ENCODE results near the gene SEPTIN8.

SEPTIN8 gene

DNA sequence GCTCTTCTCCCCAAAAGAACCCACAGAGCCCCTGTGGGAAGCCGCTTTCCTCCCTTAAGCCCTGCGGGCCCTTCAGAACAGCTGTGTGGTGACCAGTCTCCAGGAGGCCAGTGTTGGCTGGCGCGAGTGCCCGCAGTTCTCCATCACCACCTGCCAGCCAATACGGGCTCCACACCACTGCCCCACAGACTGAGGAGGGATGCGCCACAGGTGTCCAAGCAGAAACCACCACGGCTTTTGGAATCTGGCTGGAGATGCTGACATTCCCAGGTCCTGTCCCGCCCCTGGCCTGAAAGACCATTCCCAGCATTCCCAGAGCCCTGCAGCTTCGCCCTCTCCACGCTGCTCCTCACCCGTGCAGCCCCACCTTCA, 17.0 kb downstream of the SEPTIN8 start:
- TF ChIP-seq, protein P1, sequence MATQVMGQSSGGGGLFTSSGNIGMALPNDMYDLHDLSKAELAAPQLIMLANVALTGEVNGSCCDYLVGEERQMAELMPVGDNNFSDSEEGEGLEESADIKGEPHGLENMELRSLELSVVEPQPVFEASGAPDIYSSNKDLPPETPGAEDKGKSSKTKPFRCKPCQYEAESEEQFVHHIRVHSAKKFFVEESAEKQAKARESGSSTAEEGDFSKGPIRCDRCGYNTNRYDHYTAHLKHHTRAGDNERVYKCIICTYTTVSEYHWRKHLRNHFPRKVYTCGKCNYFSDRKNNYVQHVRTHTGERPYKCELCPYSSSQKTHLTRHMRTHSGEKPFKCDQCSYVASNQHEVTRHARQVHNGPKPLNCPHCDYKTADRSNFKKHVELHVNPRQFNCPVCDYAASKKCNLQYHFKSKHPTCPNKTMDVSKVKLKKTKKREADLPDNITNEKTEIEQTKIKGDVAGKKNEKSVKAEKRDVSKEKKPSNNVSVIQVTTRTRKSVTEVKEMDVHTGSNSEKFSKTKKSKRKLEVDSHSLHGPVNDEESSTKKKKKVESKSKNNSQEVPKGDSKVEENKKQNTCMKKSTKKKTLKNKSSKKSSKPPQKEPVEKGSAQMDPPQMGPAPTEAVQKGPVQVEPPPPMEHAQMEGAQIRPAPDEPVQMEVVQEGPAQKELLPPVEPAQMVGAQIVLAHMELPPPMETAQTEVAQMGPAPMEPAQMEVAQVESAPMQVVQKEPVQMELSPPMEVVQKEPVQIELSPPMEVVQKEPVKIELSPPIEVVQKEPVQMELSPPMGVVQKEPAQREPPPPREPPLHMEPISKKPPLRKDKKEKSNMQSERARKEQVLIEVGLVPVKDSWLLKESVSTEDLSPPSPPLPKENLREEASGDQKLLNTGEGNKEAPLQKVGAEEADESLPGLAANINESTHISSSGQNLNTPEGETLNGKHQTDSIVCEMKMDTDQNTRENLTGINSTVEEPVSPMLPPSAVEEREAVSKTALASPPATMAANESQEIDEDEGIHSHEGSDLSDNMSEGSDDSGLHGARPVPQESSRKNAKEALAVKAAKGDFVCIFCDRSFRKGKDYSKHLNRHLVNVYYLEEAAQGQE (IDR thresholded peaks at IDR 0.05; ENCODE audit: insufficient read depth in 1 of 2, low read depth in 2 of 2, low read length in 2 of 2): no peak
- no peak for TF ChIP-seq SIN3A (IDR thresholded peaks at IDR 0.05; ENCODE audit: borderline replicate concordance, insufficient read depth, low read length)
- TF ChIP-seq POLR2AphosphoS5 (IDR thresholded peaks at IDR 0.05; ENCODE audit: low read depth, low read length): no peak
- TF ChIP-seq FOXP2 (optimal IDR thresholded peaks at IDR 0.05; ENCODE audit: borderline replicate concordance, extremely low read depth, extremely low read length, insufficient read depth): no peak
- TF ChIP-seq TAF1 (IDR thresholded peaks at IDR 0.05; ENCODE audit: borderline replicate concordance, insufficient read depth, low read length): no peak

DNA sequence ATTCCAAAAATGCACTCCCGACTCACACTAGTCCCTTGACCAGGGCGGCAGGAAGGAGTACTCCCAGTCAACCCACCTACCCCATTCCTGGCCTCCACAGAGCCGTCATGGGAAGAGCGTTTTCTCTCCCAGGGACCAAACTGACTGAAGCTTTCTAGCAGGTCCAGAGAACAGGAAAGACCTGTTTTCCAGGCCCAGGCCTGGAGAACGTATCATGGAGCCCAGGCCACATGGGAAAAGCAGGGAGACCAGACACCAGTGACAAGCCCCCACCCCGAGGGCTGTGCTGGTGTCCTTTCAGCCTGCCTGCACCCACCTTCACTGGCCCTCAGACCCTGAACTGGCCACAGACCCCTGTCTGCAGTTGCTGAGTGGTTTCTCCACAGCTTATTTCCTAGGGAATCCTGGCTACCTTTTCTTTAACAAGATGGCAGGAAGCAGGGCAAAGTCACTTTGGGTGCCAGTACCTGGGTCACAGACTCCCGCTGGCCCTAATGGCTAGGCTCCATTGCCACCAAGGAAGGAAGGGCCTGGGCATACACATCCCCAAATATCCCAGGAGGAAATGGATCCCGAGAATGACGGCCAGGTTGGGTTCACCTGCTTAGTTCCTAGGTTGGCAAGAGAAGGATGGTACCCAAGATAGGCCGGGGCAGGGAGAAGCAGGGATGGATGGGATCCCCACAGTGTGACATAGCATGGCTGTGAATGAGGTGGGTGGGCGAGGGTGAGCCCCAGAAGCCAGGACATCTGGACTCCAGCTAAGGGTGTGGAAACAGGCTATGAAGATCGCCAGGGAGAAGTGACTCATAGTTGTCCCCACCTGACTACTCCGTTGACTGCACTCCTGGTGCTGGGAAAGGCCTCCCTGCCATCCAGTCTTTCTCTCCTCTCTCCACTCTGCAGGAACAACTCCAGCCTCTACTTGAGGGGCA, 17.7 kb downstream of the SEPTIN8 start:
- TF ChIP-seq, protein P1 (IDR thresholded peaks at IDR 0.05; ENCODE audit: insufficient read depth in 1 of 2, low read depth in 2 of 2, low read length in 2 of 2): no peak
- TF ChIP-seq SIN3A (IDR thresholded peaks at IDR 0.05; ENCODE audit: borderline replicate concordance, insufficient read depth, low read length): no peak
- no peak for TF ChIP-seq FOXP2 (optimal IDR thresholded peaks at IDR 0.05; ENCODE audit: borderline replicate concordance, extremely low read depth, extremely low read length, insufficient read depth)
- no peak for TF ChIP-seq POLR2AphosphoS5 (IDR thresholded peaks at IDR 0.05; ENCODE audit: low read depth, low read length)
- no peak for TF ChIP-seq TAF1 (IDR thresholded peaks at IDR 0.05; ENCODE audit: borderline replicate concordance, insufficient read depth, low read length)

DNA sequence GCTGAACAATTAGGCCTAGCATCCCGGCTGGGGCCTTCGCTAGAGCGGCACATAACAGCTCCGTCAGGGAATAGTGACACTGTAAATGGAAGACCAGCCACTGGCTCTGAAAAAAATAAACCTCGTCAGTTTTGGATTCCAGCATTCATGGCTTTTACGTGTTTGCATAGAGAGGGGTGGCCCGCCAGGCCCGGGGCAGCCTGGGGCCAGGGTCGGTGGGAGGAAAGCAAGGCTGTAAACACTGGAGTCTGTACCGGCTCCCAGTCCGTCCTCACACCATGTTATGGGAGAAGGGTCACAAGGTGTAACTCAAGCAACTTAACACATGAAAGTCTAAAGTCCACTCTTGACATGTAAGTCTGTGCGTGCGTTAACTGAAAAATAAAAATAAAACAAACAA, 18.6 kb downstream of the SEPTIN8 start:
- TF ChIP-seq FOXP2 (optimal IDR thresholded peaks at IDR 0.05; ENCODE audit: borderline replicate concordance, extremely low read depth, extremely low read length, insufficient read depth) (no peak), POLR2AphosphoS5 (IDR thresholded peaks at IDR 0.05; ENCODE audit: low read depth, low read length) (no peak), TAF1 (IDR thresholded peaks at IDR 0.05; ENCODE audit: borderline replicate concordance, insufficient read depth, low read length) (no peak), SIN3A (IDR thresholded peaks at IDR 0.05; ENCODE audit: borderline replicate concordance, insufficient read depth, low read length) (no peak)
- TF ChIP-seq, protein P1 (IDR thresholded peaks at IDR 0.05; ENCODE audit: insufficient read depth in 1 of 2, low read depth in 2 of 2, low read length in 2 of 2): no peak

DNA sequence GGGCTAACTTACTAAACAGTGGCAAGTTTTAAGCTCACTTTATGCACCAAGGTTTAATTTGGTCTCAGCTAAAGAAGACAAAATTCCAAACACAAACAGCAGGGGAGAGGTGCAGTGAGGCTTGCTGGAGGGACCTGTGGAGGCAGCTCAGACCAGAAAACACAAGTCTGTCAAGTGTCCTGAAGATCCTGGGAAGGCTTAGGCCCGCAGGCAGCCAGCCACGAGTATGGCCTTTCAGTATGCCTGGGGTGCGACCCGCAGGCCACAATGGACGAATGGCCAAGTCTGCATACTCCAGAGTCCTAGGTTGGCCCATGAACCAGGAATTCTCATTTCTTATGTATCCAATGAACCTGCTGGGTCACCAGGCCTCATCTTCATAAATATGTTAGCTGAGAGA, 20.5 kb downstream of the SEPTIN8 start:
- TF ChIP-seq TAF1 (IDR thresholded peaks at IDR 0.05; ENCODE audit: borderline replicate concordance, insufficient read depth, low read length): no peak
- TF ChIP-seq SIN3A (IDR thresholded peaks at IDR 0.05; ENCODE audit: borderline replicate concordance, insufficient read depth, low read length): no peak
- TF ChIP-seq, protein P1 (IDR thresholded peaks at IDR 0.05; ENCODE audit: insufficient read depth in 1 of 2, low read depth in 2 of 2, low read length in 2 of 2): no peak
- no peak for TF ChIP-seq POLR2AphosphoS5 (IDR thresholded peaks at IDR 0.05; ENCODE audit: low read depth, low read length)
- TF ChIP-seq FOXP2 (optimal IDR thresholded peaks at IDR 0.05; ENCODE audit: borderline replicate concordance, extremely low read depth, extremely low read length, insufficient read depth): no peak

Data from PFSK-1 (cell line).